Type B pancreatic cell (in vitro differentiated cells): Measurements from ENCODE around the gene RET. TPM values are rescaled to one million over a fixed set of nuclear protein-coding genes. Genes with fewer than 3 reads are reported as not detected.
"Not testable (repeated sequence)": the region's sequence is repeated elsewhere in the genome, so short reads cannot be mapped to it uniquely, and the experiment has no call there.

Experiments
- DNase-seq: peaks from one replicate; pipeline ENCODE4 v3.0.0; 2021; ENCODE audit warnings: mixed read lengths; ENCODE audit not compliant: unreplicated experiment; ENCODE audit errors: extremely low spot score
- H3K27ac Mint-ChIP-seq: 2 replicates; pipeline ENCODE4 v1.8.0; 2021; ENCODE audit warnings: mild to moderate bottlenecking, mixed read lengths
- H3K27me3 Mint-ChIP-seq: 2 replicates; pipeline ENCODE4 v1.8.0; 2021; ENCODE audit warnings: mixed read lengths
- H3K36me3 Mint-ChIP-seq: 2 replicates; pipeline ENCODE4 v1.8.0; 2021; ENCODE audit warnings: mixed read lengths
- H3K4me1 Mint-ChIP-seq: one replicate; pipeline ENCODE4 v1.8.0; 2021; ENCODE audit warnings: mixed read lengths; ENCODE audit not compliant: unreplicated experiment
- H3K4me3 Mint-ChIP-seq: 2 replicates; pipeline ENCODE4 v1.8.0; 2021; ENCODE audit warnings: mild to moderate bottlenecking, mixed read lengths
- H3K9me3 Mint-ChIP-seq: 2 replicates; pipeline ENCODE4 v1.8.0; 2021; ENCODE audit warnings: mixed read lengths
- total RNA-seq: library from RNA; stranded (reverse); gene quantifications from 2 replicates; pipeline ENCODE4 v1.2.1, GENCODE V29; 2021; ENCODE audit warnings: low replicate concordance
- TF ChIP-seq, protein P1 (sequence below): fragments of 200-600 bp; sonication (generic); conservative IDR thresholded peaks from 2 replicates; pipeline ENCODE4 v1.5.0; 2021; ENCODE audit warnings: antibody characterized with exemption, mild to moderate bottlenecking

The RET gene
- total RNA-seq, 1 donor from 2014 or later = 8.2 TPM

DNA sequence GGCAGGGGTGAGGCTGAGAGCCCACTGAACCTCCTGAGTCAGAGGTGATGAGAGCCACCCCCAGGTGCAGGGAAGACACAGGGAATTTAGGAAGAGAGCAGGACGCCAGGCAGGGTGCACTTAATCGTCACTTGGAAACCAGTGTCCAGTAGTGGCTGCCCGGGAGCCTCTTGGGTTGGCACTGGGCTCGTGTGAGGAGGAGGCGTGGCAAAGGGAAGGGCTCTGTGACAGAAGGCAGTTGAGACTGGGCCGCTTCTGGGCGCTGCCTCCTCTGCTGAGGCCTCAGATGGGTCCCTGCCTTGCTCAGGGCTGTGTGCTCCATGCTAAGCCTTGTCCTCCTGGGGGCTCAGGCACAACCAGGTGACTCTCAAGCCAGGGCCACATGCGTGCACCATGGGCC is 13.3 kb downstream of the RET start:
- TF ChIP-seq, protein P1, sequence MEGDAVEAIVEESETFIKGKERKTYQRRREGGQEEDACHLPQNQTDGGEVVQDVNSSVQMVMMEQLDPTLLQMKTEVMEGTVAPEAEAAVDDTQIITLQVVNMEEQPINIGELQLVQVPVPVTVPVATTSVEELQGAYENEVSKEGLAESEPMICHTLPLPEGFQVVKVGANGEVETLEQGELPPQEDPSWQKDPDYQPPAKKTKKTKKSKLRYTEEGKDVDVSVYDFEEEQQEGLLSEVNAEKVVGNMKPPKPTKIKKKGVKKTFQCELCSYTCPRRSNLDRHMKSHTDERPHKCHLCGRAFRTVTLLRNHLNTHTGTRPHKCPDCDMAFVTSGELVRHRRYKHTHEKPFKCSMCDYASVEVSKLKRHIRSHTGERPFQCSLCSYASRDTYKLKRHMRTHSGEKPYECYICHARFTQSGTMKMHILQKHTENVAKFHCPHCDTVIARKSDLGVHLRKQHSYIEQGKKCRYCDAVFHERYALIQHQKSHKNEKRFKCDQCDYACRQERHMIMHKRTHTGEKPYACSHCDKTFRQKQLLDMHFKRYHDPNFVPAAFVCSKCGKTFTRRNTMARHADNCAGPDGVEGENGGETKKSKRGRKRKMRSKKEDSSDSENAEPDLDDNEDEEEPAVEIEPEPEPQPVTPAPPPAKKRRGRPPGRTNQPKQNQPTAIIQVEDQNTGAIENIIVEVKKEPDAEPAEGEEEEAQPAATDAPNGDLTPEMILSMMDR = no peak
- Mint-ChIP-seq H3K4me3 (no peak overlapping the region), H3K9me3 (no peaks in the 10 kb centered on the region), H3K36me3 (no peaks in the 10 kb centered on the region), H3K27me3 (peaks cover 31% of the 10 kb centered on the region), H3K27ac (no peak overlapping the region), H3K4me1 (peaks cover 9% of the 10 kb centered on the region)
- no peak for DNase-seq

DNA sequence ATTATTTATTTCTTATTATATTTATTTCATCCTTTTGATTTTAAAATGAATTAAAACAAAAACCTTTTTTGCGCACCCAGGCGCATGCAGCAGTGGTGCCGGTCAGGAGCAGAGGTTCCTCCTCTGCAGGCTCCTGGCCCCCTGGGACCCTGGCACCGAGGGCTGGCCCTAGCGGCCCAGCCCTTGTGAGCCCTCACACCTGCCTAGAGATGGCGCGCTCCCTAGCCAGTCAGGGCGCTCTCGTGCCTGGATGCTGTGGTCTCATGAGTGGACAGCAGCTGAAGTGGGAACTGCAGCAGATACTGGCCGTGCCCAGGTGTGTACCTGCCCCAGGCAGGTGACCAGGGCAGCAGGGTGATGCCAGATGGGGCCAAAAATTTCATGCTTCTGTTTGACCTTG is 13.8 kb downstream of the RET start:
- Mint-ChIP-seq H3K36me3 (no peaks in the 10 kb centered on the region), H3K4me1 (peaks cover 9% of the 10 kb centered on the region), H3K27ac (no peak overlapping the region), H3K27me3 (peaks cover 31% of the 10 kb centered on the region), H3K9me3 (no peaks in the 10 kb centered on the region), H3K4me3 (no peak overlapping the region)
- TF ChIP-seq, protein P1 = no peak
- no peak for DNase-seq

DNA sequence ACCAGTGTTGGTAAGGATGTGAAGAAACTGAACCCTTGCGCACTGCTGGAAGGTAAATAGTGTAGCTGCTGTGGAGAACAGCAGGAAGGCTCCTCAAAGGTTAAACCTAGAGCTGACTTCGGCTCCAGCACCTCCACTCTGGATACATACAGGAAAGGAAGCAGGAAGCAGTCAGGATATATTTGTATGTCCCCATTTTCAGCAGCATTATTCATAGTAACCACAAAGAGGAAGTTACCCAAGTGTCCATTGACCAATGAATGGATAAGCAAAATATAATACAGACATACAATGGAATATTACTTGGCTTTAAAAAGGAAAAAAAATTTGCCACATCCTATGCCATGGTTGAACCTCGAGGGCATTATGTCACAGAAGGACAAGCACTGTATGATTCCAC is 15.0 kb downstream of the RET start:
- H3K36me3 Mint-ChIP-seq = no peaks in the 10 kb centered on the region
- no peak overlapping the region for H3K27ac Mint-ChIP-seq
- peaks cover 29% of the 10 kb centered on the region for H3K27me3 Mint-ChIP-seq
- DNase-seq = no peak
- peaks cover 9% of the 10 kb centered on the region for H3K4me1 Mint-ChIP-seq
- H3K4me3 Mint-ChIP-seq = no peak overlapping the region
- TF ChIP-seq, protein P1 = no peak
- no peaks in the 10 kb centered on the region for H3K9me3 Mint-ChIP-seq

DNA sequence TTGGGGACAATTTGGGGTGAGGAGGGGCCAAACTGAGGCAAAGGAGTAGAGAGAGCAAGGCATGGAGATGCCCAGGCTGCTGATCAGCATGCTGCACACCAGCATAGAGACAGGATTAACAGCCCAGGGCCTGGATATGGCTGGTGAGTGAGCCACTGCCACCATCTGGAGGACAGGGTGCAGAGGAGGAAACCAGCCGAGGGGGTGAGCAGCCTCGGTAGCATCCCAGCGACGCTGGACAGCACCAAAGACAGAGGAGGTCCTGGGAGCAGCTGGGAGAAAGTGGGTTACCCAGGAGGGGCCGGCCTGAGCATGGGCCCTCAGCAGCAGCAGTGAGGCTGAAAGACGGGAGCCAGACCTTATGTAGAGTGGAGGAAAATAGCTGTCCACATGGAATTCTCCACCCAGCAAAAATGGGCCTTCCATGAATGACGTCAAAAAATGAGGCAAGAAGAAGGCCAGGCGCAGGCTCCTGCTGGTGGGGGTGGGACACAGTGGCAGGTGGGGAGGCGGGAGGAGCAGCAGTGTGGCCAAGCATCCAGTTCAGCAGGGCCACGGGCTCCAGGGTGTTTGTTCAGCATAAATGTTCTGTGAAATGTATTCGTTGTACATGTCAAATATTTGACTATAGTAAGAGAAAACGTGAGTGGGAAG is 16.7 kb downstream of the RET start:
- TF ChIP-seq, protein P1 = peak; percentile 27
- no peak for DNase-seq

GRCh38 chr10:43094085-43094484 is 17.2 kb downstream of the RET start:
- DNase-seq = no peak
- Mint-ChIP-seq H3K27me3 (peaks cover 36% of the 10 kb centered on the region), H3K4me1 (peaks cover 9% of the 10 kb centered on the region), H3K4me3 (no peak overlapping the region), H3K27ac (no peak overlapping the region), H3K36me3 (no peaks in the 10 kb centered on the region), H3K9me3 (no peaks in the 10 kb centered on the region)
- TF ChIP-seq, protein P1 = no peak

More for the DNA sequence above, 16.7 kb downstream of the RET start:
- Mint-ChIP-seq H3K27me3 (peaks cover 34% of the 10 kb centered on the region), H3K9me3 (no peaks in the 10 kb centered on the region), H3K27ac (no peak overlapping the region), H3K36me3 (no peaks in the 10 kb centered on the region), H3K4me1 (peaks cover 9% of the 10 kb centered on the region), H3K4me3 (no peak overlapping the region)

DNA sequence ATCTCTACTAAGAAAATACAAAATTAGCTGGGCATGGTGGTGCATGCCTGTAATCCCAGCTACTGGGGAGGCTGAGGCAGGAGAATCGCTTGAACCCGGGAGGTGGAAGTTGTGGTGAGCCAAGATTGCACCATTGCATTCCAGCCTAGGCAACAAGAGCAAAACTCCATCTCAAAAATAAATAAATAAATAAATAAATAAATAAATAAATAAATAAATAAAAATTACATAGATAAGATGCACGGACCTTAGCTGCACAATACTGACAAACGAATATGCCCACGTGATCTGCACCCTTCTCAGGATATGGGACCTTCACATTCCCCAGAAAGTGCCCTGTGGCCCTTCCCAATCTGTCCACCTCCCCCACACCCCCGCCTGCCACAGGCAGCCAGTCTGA is 22.5 kb downstream of the RET start:
- not testable (repeated sequence) for H3K9me3 Mint-ChIP-seq, H3K36me3 Mint-ChIP-seq, H3K27ac Mint-ChIP-seq, H3K4me1 Mint-ChIP-seq, DNase-seq, H3K4me3 Mint-ChIP-seq
- peaks cover 46% of the 10 kb centered on the region for H3K27me3 Mint-ChIP-seq
